Uterus (tissue), 2 donors: ENCODE data around the gene COPZ2.

Experiments
- POLR2A ChIP-seq, 2 donors: fragments of 450-650 bp; IDR thresholded peaks; one replicate each; pipeline ENCODE4 v1.6.1; 2016; ENCODE audit warnings: antibody characterized with exemption in 2 of 2, mild to moderate bottlenecking in 1 of 2, moderate library complexity in 1 of 2
- TF ChIP-seq, protein P1 (sequence below), 4 experiments: fragments of 200-600 bp in 2 of 4; fragments of 450-650 bp in 2 of 4; sonication (generic) in 2 of 4; IDR thresholded peaks; one replicate each; pipeline ENCODE4 v1.5.1; 2016 to 2019; ENCODE audit warnings: antibody characterized with exemption in 4 of 4, mild to moderate bottlenecking in 2 of 4, moderate library complexity in 1 of 4

DNA sequence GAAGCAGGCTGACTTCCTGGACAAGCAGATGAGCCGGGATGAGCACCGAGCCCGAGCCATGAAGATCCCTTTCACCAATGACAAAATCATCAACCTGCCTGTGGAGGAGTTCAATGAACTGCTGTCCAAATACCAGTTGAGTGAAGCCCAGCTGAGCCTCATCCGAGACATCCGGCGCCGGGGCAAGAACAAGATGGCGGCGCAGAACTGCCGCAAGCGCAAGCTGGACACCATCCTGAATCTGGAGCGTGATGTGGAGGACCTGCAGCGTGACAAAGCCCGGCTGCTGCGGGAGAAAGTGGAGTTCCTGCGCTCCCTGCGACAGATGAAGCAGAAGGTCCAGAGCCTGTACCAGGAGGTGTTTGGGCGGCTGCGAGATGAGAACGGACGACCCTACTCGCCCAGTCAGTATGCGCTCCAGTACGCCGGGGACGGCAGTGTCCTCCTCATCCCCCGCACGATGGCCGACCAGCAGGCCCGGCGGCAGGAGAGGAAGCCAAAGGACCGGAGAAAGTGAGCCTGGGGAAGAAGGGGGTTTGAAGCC is 21.6 kb upstream of the COPZ2 start:
- TF ChIP-seq, protein P1, sequence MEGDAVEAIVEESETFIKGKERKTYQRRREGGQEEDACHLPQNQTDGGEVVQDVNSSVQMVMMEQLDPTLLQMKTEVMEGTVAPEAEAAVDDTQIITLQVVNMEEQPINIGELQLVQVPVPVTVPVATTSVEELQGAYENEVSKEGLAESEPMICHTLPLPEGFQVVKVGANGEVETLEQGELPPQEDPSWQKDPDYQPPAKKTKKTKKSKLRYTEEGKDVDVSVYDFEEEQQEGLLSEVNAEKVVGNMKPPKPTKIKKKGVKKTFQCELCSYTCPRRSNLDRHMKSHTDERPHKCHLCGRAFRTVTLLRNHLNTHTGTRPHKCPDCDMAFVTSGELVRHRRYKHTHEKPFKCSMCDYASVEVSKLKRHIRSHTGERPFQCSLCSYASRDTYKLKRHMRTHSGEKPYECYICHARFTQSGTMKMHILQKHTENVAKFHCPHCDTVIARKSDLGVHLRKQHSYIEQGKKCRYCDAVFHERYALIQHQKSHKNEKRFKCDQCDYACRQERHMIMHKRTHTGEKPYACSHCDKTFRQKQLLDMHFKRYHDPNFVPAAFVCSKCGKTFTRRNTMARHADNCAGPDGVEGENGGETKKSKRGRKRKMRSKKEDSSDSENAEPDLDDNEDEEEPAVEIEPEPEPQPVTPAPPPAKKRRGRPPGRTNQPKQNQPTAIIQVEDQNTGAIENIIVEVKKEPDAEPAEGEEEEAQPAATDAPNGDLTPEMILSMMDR (IDR thresholded peaks at IDR 0.05) = no peak
- no peak for TF ChIP-seq POLR2A (IDR thresholded peaks at IDR 0.05)
